ENCODE measurements around the gene CEPT1. TPM values are rescaled to one million over a fixed set of nuclear protein-coding genes. Genes with fewer than 3 reads are reported as not detected.

CEPT1 gene
- 51.1 and 56.9 TPM in 2 replicates for total RNA-seq

DNA sequence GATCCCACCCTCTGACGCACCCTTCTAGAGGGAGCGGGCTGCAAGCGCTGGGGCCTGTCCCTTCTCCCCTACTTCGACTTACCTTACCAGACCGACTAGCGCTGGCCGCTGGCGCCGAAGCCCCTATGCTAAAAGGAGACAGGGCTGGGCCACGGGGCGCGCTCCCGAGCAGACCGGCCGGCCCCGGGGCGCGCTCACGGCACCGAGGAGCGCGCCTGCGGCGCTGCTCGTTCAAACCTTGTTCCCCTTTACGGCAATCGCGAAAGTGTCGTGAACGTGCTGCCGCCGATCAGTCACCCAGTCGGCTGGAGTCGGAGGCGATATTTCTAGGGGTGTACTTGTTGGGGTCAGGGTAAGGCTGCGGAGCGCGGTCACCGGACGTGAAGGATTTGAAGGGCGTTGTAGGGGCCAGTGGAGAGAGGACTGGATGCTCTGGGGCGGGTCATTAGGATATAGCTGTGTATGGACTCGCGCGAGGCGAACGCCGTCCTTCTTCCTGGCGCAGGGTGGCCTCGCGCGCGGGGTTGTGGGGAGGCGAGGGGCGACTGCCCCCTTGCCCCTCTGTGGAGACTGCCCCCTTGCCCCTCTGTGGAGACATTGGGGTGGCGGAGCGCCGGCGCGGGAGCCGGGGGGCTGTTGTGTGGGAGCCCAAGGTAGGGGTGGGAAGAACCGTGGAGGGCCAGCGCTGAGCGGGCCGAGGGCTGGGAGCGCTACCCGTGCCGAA is at the start of gene CEPT1, which contains the start of gene DRAM2:
Gene CEPT1, plus strand, starts transcription at position 268 of the 724 bp plus-strand sequence. CDS start 7,492 bp downstream, outside the sequence.
Gene DRAM2, minus strand, starts transcription at position 138 of the 724 bp plus-strand sequence. CDS start 8,539 bp downstream, outside the sequence.

DNA sequence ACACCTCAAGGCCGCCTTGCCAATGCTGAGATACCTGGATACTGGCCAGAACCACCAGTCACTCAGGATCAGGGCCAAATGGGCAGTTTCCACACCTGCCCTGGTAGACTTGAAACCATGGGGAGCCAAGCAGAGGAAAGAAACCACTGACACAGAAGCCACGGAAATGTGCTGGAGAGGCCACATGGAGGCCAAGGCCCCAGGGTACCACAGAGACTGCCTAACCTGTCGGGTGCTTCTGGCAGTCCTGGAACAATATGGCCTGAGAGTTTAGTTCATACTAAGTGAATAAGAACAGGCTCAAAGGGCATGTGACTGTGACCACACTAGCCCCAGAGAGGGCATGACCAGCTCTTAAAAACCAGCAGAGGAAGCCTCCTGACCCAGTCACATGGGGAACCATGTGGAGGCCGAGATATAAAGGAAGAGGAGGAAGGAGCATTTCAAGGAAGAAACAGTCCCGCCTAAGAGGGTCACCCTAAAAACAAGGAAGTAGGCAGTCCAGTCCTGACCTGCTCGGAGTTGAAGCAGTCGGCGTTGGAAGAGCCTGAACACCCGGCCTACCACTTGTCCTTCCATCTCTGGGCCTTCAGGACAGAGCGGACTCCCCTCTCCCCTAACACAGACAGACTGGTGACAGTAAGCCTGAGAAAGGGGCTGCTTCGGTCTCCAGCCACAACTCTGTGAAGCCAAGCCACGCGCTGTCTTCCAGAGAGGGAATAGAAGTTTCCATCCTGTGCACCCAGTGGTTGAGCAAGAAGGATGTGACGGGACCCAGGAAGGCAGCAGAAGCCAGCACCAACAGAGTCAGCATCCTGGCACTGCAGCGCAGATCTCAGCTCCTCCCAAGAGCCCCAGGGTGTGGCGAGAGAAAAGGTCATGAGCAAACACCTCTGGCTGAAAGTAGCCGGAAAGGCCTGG is 60.1 kb downstream of the CEPT1 start, which contains the start of gene DENND2D:
Gene DENND2D, minus strand, starts transcription at position 766 of the 921 bp plus-strand sequence. Its CDS starts 187 bp downstream, at position 579.

DNA sequence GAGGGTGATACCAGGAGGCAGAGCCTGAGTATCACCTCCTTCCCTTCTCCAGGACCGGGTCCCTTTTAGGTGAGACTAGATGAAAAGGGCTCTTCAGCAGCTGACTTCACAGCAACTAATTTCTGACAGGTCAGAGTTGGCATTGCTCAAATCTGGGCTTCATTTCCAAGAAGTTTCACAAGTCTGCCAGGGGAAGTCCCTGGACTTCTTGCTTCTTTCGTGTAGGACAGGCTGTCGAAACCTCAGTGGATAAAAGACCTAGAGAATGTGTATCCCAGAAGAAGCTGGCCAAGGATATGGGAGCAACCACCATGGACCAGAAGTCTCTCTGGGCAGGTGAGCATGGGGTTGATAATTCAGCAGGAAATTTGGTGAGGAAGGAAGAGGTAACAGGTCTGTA is 87.4 kb downstream of the CEPT1 start, which contains the start of gene CHI3L2:
Gene CHI3L2, plus strand, starts transcription at position 280 of the 400 bp plus-strand sequence. Its CDS starts 17 bp downstream, at position 297.

Small RNA genes within 50 kb of the gene (small RNA-seq; reads per million reads assigned to genes)
- not detected for gene AL355816.1

Other genes starting within 250 kb of the CEPT1 start
- gene LRIF1, start 176.3 kb upstream of the CEPT1 start, total RNA-seq: 18.9 and 19.0 TPM in 2 replicates
- 43.8 and 52.8 TPM in 2 replicates for gene DRAM2, start 130 bp upstream of the CEPT1 start, total RNA-seq
- gene DENND2D, start 60.4 kb downstream of the CEPT1 start, total RNA-seq: 0.36 and 0.53 TPM in 2 replicates
- not detected in 2 replicates for gene CHI3L2, start 87.5 kb downstream of the CEPT1 start, total RNA-seq
- not detected in 2 replicates for gene CHIA, start 150.6 kb downstream of the CEPT1 start, total RNA-seq